ENCODE measurements around the gene ADCY2.

ADCY2 gene

DNA sequence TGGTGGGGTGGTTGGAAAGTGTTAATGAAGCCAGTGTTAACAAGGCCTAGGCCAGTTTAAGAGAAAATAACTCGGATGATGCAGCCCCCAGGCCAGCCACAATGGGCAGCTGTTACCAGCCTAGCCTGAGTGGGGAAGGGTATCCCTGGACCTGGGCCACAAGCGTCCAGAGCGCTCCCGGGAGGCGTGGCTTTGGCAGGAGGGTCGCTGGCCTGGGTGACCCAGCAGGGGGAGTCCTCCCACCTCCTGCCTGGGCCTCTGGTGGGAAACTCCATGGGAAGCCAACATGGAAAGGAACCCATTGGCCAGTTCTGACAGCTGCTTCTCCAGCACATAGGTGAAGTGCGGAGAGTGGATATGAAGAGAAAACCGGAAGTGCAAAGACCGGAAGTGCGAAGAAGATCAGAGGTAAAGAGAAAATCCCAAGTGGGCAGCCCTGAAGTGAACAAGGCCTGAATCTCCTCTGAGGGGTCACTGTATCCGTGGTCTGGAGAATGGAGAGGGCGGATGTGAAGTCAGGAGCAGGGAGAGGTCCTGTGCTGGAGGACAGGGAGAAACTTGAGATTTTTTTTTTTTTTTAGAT is 79.0 kb downstream of the ADCY2 start:
- no peaks in the 10 kb centered on the region for H4K20me1 ChIP-seq (ENCODE audit: insufficient read depth)
- no peaks in the 10 kb centered on the region for H3K36me3 ChIP-seq (ENCODE audit: insufficient read depth)
- H3K4me1 ChIP-seq (ENCODE audit: low read depth, poor library complexity, severe bottlenecking): no peaks in the 10 kb centered on the region
- no peak overlapping the region for H2AFZ ChIP-seq (ENCODE audit: low read depth)
- TF ChIP-seq, protein P1, sequence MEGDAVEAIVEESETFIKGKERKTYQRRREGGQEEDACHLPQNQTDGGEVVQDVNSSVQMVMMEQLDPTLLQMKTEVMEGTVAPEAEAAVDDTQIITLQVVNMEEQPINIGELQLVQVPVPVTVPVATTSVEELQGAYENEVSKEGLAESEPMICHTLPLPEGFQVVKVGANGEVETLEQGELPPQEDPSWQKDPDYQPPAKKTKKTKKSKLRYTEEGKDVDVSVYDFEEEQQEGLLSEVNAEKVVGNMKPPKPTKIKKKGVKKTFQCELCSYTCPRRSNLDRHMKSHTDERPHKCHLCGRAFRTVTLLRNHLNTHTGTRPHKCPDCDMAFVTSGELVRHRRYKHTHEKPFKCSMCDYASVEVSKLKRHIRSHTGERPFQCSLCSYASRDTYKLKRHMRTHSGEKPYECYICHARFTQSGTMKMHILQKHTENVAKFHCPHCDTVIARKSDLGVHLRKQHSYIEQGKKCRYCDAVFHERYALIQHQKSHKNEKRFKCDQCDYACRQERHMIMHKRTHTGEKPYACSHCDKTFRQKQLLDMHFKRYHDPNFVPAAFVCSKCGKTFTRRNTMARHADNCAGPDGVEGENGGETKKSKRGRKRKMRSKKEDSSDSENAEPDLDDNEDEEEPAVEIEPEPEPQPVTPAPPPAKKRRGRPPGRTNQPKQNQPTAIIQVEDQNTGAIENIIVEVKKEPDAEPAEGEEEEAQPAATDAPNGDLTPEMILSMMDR (conservative IDR thresholded peaks at IDR 0.05; ENCODE audit: low read depth, low read length): no peak
- H3K27me3 ChIP-seq (ENCODE audit: insufficient read depth, low read depth): no peaks in the 10 kb centered on the region
- no peak overlapping the region for H3K27ac ChIP-seq
- no peak overlapping the region for H3K4me2 ChIP-seq
- H3K79me2 ChIP-seq (ENCODE audit: insufficient read depth, low read depth): no peaks in the 10 kb centered on the region
- no peak overlapping the region for H3K4me3 ChIP-seq (IDR thresholded peaks at IDR 0.05; ENCODE audit: insufficient read depth, low read depth, low read length)
- no peak overlapping the region for H3K9ac ChIP-seq

DNA sequence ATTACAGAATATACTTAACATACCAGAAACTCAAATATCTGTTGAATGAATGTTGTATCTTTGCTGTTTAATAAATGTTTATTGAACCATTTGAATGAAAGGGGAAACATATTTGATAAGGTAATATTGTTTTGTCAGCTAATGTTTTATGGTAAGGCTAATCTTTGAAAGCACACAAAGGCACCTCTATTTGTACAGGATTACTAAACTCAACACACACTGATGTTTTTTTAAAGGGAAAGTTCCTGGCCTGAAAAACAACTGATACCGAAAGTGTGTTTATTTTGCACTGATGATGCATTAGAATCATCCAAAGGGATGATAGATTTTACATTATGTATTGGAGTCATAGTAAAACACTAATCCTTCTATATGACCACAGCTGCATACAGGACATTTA is 82.5 kb downstream of the ADCY2 start:
- no peaks in the 10 kb centered on the region for H3K79me2 ChIP-seq (ENCODE audit: insufficient read depth, low read depth)

DNA sequence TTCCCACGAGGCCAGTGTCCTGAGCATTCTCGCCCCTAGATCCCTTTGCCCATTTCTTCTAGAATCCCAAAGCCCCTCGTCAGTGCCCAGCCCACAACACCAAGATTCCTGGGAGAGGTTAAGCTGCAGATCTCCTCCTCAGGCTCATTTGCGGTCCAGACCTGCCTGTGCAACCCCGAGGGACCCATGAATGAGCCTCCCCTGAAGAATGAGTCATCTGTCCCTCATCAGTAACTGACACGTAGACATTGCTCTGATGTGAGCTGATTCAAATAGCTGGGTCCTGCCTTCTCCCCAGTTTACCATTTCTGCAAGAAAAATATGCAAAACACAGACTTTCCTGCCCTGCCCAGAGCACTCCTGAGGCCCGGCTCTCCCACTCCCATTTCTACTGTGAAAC is 92.8 kb downstream of the ADCY2 start:
- Histone ChIP-seq H3K4me3 (IDR thresholded peaks at IDR 0.05; ENCODE audit: insufficient read depth, low read depth, low read length) (no peak overlapping the region), H3K4me2 (no peak overlapping the region), H3K9ac (no peak overlapping the region), H3K4me1 (ENCODE audit: low read depth, poor library complexity, severe bottlenecking) (no peaks in the 10 kb centered on the region), H4K20me1 (ENCODE audit: insufficient read depth) (no peaks in the 10 kb centered on the region), H3K27me3 (ENCODE audit: insufficient read depth, low read depth) (no peaks in the 10 kb centered on the region), H3K36me3 (ENCODE audit: insufficient read depth) (no peaks in the 10 kb centered on the region), H3K79me2 (ENCODE audit: insufficient read depth, low read depth) (no peaks in the 10 kb centered on the region), H3K27ac (no peak overlapping the region), H2AFZ (ENCODE audit: low read depth) (no peak overlapping the region)
- TF ChIP-seq, protein P1 (conservative IDR thresholded peaks at IDR 0.05; ENCODE audit: low read depth, low read length): no peak

More for the DNA sequence above, 82.5 kb downstream of the ADCY2 start:
- Histone ChIP-seq H2AFZ (ENCODE audit: low read depth) (no peak overlapping the region), H3K36me3 (ENCODE audit: insufficient read depth) (no peaks in the 10 kb centered on the region), H3K4me1 (ENCODE audit: low read depth, poor library complexity, severe bottlenecking) (no peaks in the 10 kb centered on the region), H3K4me2 (no peak overlapping the region), H3K27ac (no peak overlapping the region), H4K20me1 (ENCODE audit: insufficient read depth) (no peaks in the 10 kb centered on the region), H3K27me3 (ENCODE audit: insufficient read depth, low read depth) (no peaks in the 10 kb centered on the region), H3K9ac (no peak overlapping the region), H3K4me3 (IDR thresholded peaks at IDR 0.05; ENCODE audit: insufficient read depth, low read depth, low read length) (no peak overlapping the region)
- TF ChIP-seq, protein P1 (conservative IDR thresholded peaks at IDR 0.05; ENCODE audit: low read depth, low read length): no peak

DNA sequence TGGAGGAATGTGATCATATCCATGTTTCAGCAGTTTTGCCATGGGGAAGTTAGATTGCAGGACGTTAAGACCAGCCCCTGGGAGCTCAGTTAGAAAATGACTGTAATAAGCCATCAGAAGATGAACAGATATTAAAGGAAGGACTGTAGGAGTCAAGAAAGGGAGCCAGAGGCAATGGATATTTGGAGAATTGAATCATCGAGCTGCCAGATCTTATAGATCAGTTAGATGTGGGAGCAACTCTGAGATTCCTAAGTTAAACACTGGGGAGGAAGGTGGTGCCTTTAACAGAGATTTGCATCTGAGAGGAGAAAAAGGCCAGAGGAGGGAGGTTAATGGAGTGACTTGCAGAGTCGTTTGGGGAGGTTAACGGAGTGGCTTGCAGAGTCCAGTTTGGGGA is 96.4 kb downstream of the ADCY2 start:
- no peak overlapping the region for H2AFZ ChIP-seq (ENCODE audit: low read depth)
- H3K79me2 ChIP-seq (ENCODE audit: insufficient read depth, low read depth): no peaks in the 10 kb centered on the region
- H3K4me1 ChIP-seq (ENCODE audit: low read depth, poor library complexity, severe bottlenecking): no peaks in the 10 kb centered on the region
- no peak overlapping the region for H3K4me3 ChIP-seq (IDR thresholded peaks at IDR 0.05; ENCODE audit: insufficient read depth, low read depth, low read length)
- TF ChIP-seq, protein P1 (conservative IDR thresholded peaks at IDR 0.05; ENCODE audit: low read depth, low read length): no peak
- H3K36me3 ChIP-seq (ENCODE audit: insufficient read depth): no peaks in the 10 kb centered on the region
- H4K20me1 ChIP-seq (ENCODE audit: insufficient read depth): no peaks in the 10 kb centered on the region
- H3K9ac ChIP-seq: no peak overlapping the region
- H3K27ac ChIP-seq: no peak overlapping the region
- H3K4me2 ChIP-seq: no peak overlapping the region
- no peaks in the 10 kb centered on the region for H3K27me3 ChIP-seq (ENCODE audit: insufficient read depth, low read depth)

Measured in KMS-11 (cell line).